Stimulated activated CD4-positive, alpha-beta T cell treated with anti-CD3 and anti-CD28 coated beads, Interleukin-12 subunit alpha, Interleukin-12 subunit beta, amount 100 ng/mL, for 24 hours (primary cell): ENCODE results near the gene GTF2I.
A peak's percentile ranks its signal among the peaks of the same experiment; 100 is the strongest.
"Not testable (repeated sequence)": the region's sequence is repeated elsewhere in the genome, so short reads cannot be mapped to it uniquely, and the experiment has no call there.

Experiments used
- DNase-seq, 2 experiments: peaks; one replicate each; pipeline ENCODE4 v3.0.0-alpha.2; 2020; ENCODE audit warnings: low read depth in 2 of 2

GTF2I gene

GRCh38 chr7:74656441-74656836, 1.1 kb upstream of the GTF2I start:
- DNase-seq = peak; percentile 44 to 63

GRCh38 chr7:74656837-74657691, 454 bp upstream of the GTF2I start:
- peak; percentile 96 to 98 for DNase-seq

GRCh38 chr7:74658178-74659004, 873 bp downstream of the GTF2I start:
- peak; percentile 74 to 83 for DNase-seq

- not testable (repeated sequence) for DNase-seq
Observed at GRCh38 chr7:74660202-74660601, 2.7 kb downstream of the GTF2I start.

GRCh38 chr7:74661836-74662794, 4.6 kb downstream of the GTF2I start:
- DNase-seq = not testable (repeated sequence)

GRCh38 chr7:74665296-74665938, 7.9 kb downstream of the GTF2I start:
- no peak for DNase-seq

- DNase-seq = not testable (repeated sequence)
Observed at GRCh38 chr7:74667013-74667412, 9.5 kb downstream of the GTF2I start.

GRCh38 chr7:74667520-74667919, 10.0 kb downstream of the GTF2I start:
- DNase-seq = not testable (repeated sequence)

- DNase-seq = no peak
Observed at GRCh38 chr7:74671602-74672001, 14.1 kb downstream of the GTF2I start.

GRCh38 chr7:74672343-74672915, 14.9 kb downstream of the GTF2I start:
- no peak for DNase-seq

GRCh38 chr7:74674166-74674565, 16.6 kb downstream of the GTF2I start:
- DNase-seq = no peak

GRCh38 chr7:74682829-74683228, 25.3 kb downstream of the GTF2I start:
- DNase-seq = no peak

GRCh38 chr7:74683799-74684198, 26.3 kb downstream of the GTF2I start:
- DNase-seq = no peak

GRCh38 chr7:74684473-74684872, 27.0 kb downstream of the GTF2I start:
- DNase-seq = no peak

- no peak for DNase-seq
Observed at GRCh38 chr7:74684921-74685320, 27.4 kb downstream of the GTF2I start.

- no peak for DNase-seq
Observed at GRCh38 chr7:74690474-74690873, 33.0 kb downstream of the GTF2I start.

GRCh38 chr7:74704419-74704818, 46.9 kb downstream of the GTF2I start:
- not testable (repeated sequence) for DNase-seq

GRCh38 chr7:74707238-74707637, 49.7 kb downstream of the GTF2I start:
- DNase-seq = no peak

GRCh38 chr7:74708569-74709275, 51.2 kb downstream of the GTF2I start:
- no peak for DNase-seq
